ENCODE measurements around the gene ATR.
"Not testable (repeated sequence)": the region's sequence is repeated elsewhere in the genome, so short reads cannot be mapped to it uniquely, and the experiment has no call there.

Gene ATR

GRCh38 chr3:142418926-142419592, 159.5 kb downstream of the ATR start:
- DNase-seq (ENCODE audit: low read depth) = no peak
- no peak overlapping the region for H3K4me3 ChIP-seq (ENCODE audit: low read depth, low read length)

- no peak for DNase-seq (ENCODE audit: low read depth)
- H3K4me3 ChIP-seq (ENCODE audit: low read depth, low read length) = no peak overlapping the region
Measured at GRCh38 chr3:142417302-142417701, 161.2 kb downstream of the ATR start.

- DNase-seq (ENCODE audit: low read depth); H3K4me3 ChIP-seq (ENCODE audit: low read depth, low read length): not testable (repeated sequence)
Measured at GRCh38 chr3:142400537-142400936, 178.0 kb downstream of the ATR start.

All from skeletal muscle cell (primary cell).